Thyroid gland (tissue), 4 donors: ENCODE measurements around the gene FGGY.

ENCODE experiments used
- CTCF ChIP-seq, 6 experiments: fragments of 200-600 bp in 3 of 6; fragments of 450-650 bp in 3 of 6; sonication (generic) in 3 of 6; IDR thresholded peaks; one replicate each; pipeline ENCODE4 v1.5.1; 2016 to 2019; ENCODE audit warnings: antibody characterized with exemption in 6 of 6, mild to moderate bottlenecking in 2 of 6, inconsistent platforms in 1 of 6, moderate library complexity in 1 of 6
- POLR2A ChIP-seq, 2 donors: fragments of 450-650 bp; IDR thresholded peaks; one replicate each; pipeline ENCODE4 v1.6.1; 2017; ENCODE audit warnings: antibody characterized with exemption in 2 of 2, mild to moderate bottlenecking in 2 of 2, moderate library complexity in 1 of 2

- TF ChIP-seq CTCF (IDR thresholded peaks at IDR 0.05) (no peak), POLR2A (IDR thresholded peaks at IDR 0.05) (no peak)
Observed at GRCh38 chr1:59453297-59453968, 156.5 kb downstream of the FGGY start.
